Measurements from ENCODE around the gene TRIP13.

- no peak for TF ChIP-seq CTCF (IDR thresholded peaks at IDR 0.05)
- no peak for TF ChIP-seq POLR2A (IDR thresholded peaks at IDR 0.05)
Measured at GRCh38 chr5:920321-920720, 27.6 kb downstream of the TRIP13 start.

Data from lower leg skin (tissue), 3 donors.